ENCODE measurements around the gene COL5A1.
"Not testable (repeated sequence)": the region's sequence is repeated elsewhere in the genome, so short reads cannot be mapped to it uniquely, and the experiment has no call there.

Gene COL5A1

DNA sequence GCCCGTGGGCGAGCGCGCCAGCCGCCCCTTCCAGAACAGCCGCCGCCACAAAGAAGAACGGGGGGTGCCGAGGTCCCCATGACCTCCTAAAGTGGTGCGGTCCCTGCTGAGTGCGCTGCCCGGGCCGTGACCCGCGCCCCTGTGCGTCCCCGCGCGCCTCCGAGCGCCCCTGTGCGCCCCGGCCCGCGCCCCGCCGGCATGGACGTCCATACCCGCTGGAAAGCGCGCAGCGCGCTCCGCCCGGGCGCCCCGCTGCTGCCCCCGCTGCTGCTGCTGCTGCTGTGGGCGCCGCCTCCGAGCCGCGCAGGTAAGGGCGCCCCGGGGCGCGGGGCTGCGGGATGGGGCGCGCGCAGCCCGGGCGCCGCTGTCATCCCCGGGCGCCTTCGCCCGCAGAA, 384 bp downstream of the COL5A1 start:
- no peak for DNase-seq

DNA sequence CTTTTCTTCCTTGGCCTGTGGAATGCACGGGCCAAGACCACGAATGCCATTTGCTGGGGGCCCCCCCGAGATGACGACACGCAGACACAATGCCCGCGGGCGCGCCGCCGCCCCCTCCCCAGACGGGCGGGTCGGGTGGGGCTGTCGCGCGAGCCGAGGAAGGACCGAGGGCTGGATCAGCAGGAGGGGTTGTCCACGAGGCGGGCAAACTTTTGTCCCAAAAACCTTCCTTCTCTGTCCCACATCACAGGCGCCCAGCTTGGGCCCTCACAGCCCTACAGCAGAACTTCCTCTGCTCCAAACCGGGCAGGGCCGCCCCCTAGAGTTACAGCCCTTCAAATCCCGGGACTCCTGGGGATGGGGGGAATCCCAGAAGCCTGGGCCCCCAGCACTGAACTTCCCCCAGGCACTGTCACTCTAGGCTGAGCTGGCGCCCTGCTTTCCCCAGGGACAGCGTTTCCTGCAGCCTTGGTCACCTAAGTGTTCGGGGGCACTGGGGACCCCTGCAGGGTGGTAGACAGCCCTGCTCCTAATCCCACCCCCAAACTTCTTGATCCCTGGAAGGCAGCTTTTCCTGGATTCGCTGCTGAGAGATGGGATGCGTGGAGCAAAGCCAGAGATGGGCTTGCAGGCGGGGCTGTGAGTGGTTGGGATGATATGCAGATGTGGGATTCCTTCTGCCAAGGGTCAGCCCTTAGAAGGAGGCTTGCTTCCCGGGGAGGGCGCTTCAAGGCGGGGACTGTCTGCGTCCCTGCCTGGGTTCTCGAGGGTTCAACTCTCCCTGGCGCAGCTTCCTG, 980 bp downstream of the COL5A1 start:
- DNase-seq: no peak

DNA sequence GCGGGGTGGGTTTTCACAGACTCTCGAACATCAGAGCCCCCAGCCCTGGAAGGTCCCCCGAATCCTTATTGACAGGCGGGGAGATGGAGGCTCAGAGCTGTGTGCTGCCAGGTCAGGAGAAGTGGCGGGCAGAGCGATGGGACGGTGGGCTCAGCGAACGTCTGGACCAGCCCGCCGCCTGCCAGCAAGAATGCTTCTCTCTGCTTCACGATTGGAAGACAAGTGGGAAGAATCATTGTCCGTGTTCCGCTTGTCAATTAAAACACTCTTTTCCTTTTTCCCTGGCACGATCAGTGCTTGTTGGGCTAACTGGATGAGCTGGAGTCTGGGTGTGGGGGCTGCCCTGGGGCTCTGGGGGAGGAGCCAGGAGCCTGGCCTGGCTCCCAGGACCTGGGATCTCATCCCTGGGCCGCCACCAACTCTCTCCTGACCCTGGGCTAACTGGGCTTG, 1.6 kb downstream of the COL5A1 start:
- no peak for DNase-seq

DNA sequence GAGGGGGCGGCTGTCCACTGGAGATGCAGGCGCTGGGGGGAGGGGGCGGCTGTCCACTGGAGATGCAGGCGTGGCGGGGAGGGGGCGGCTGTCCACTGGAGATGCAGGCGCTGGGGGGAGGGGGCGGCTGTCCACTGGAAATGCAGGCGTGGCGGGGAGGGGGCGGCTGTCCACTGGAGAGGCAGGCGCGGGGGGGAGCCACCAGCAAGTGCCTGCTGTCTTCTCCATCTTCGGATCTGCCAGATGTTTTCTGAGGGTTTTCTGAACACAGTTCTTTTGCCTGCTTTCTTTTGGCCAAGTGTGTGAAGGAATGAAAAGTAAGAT, 2.8 kb downstream of the COL5A1 start:
- not testable (repeated sequence) for DNase-seq

DNA sequence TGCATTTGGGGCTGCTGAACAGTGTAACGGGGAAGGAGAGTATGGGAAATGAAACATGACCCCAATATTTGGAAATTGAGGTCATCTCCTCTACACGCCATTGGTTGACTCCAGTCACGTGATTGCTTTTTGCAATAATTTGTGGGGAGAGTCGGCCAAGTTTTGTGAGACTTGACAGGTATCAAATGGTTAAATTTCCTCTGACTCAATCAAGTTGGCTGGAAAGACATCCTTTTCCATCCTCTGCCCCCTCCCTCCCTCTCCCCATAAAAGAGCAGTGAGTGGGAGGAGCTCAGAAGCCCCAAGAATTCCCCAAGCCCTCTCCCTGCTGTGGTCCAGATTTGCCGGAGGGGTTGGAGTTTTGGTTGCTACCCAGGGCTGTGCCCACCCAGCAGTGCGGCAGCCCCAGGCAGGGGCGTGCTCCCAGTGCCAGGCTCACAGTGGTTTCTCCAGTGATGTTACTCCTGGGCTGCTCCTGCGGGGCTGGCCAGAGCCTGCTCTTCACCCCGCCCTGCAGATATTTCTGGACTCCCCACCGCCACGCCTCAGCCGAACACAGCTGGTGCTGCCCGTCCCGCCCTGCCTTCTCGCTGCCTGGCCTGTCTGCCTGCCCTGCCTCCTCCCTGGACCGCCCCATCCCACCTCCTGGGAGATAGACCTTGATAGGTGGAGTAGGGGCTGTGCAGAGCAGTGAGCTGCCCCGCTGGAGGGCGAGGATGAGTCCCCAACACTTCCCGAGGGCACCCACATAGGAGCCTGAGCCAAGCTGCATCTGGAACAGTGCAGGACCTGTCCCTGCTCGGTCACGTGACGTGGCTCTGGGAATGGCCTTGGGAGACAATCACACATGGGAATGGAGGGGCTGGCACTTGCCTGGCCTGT, 3.4 kb downstream of the COL5A1 start:
- DNase-seq: no peak

DNA sequence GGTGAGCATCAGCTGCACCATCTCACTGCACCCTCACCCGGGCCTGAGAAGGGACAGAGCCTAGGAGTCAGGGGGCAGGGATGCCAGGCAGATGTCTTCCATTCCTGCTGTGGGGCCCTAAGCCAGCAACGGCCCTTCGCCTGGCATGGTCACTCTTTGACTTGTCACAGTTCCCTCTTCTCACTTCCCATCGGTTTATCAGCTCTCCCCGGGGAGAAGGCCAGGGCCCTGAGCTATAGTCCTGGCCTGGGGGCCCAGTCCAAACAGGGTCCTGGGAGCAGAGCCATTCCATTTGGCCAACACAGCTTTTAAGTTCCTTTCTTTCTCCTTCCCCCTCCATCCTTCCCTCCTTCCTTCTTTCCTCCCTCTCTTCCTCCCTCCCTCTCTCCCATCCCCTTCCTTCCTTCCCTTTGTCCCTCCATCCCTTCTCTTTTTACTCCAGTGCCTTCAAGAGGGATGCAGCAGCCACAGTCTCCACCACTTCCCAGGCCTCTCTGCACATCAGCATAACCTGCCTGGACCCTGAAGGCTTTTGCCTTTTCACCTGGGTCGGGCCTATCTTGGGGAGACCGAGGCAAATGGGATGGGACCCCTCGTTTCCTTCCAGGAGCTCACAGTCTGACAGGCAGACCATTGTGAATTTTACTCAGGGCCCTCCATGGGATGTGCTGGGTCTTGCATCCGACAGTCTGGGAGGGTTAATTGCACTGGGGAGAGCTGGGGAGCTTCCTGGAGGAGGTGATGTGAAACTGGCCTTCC, 4.2 kb downstream of the COL5A1 start:
- DNase-seq: no peak

DNA sequence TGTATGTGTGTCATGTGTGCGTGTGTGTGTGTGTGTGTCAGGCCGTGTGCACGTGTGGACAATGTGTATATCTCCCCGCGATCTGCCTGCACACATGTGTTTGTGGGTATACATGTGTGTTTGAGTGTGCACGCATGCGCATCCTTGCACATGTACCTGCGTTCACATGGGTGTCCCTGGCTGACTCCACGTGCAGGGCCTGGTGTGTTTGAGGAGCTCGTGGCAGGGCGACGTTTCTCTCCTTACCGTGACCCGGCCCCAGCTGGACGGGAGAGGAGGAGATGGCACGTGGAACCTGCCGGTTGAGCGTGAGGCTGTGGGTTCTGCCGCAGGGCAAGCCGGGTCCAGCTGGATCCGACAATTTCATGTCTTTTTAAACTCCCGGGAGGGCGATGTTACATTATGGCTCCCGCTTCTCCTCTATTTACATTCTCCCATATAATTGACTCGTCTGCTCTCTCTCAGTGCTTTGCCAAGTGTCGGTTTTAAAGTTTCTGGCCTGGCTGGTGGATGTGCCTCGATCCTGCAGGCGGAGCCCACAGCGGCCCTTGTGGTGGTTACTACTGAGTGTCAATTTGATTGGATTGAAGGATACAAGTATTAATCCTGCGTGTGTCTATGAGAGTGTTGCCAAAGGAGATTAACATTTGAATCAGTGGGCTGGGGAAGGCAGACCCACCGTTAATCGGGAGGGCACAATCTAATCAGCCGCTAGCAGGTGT, 5.9 kb downstream of the COL5A1 start:
- DNase-seq: no peak

DNA sequence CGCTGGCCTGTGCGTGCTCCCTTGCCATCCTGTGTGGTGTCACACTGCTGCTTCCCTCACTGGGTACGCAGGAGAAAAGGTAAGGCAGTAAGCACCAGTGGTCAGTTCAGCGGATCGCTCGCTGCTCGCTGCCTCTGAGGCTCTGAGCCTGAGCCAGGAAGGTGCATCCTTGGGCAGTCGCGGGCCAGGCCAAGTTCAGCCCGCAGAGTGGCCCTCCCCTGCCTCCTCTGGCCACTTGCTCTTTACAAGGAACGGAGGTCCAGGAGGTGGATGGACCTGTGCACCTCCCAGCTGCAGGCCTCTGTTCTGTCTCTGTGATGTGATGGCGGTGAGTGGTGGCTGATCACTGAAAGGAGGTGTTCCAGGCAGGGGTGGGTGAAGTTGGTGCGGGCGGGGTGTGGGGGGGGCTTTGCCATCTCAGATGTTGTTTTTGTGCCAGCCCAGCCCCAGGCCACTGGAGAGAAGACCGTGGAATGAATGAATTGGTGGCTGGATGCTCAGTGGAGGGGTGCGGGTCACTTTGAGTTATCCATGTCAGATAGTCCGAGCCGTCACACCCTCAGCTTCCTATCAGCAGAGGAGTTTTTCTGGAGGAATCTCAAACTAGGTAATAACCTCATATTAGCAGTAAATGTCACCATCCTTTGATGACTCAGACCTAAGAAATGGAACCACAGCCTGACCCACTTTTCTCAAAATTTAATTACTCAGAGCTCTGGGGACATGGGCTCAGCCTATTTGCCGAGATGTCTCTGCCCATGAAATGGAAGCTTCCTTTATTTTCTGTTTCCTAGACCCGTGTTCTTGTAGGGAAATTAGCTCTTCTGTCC, 7.3 kb downstream of the COL5A1 start:
- no peak for DNase-seq

DNA sequence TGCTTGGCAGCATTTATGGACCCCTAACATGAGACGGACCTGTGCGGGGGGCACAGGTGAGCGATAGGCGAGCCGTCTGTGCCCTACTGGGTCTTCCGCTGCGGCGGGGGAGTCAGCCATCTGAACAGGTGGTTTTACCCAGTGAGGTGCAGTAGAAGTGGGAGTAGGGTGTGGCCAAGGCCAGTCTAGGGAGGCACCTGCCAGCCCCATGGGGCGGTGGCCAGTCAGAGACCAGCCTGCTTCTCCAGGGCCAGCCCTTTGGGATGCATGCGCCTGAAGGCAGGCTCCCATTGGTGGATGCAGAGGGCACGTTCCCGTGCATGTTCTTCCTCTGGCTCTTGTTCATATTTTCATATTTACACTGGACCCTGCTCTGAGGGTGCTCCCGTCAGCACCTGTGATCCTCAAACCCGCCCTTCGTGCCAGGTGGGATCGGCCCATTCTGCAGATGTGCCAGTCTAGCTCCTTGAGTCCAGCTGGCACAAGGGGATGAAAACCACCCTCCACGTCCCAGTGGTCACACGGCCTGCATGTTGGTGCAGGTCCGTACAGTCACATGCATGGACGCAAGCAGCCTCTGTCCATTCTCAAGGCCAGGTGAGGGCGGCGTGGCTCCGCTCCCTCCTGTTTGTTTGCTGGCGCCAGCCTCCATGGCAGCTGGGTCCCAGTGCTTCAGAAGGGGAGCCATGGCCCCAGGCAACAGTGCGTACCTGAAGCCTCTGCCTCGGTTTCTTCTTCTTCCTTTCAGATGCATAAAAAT, 9.0 kb downstream of the COL5A1 start:
- no peak for DNase-seq

DNA sequence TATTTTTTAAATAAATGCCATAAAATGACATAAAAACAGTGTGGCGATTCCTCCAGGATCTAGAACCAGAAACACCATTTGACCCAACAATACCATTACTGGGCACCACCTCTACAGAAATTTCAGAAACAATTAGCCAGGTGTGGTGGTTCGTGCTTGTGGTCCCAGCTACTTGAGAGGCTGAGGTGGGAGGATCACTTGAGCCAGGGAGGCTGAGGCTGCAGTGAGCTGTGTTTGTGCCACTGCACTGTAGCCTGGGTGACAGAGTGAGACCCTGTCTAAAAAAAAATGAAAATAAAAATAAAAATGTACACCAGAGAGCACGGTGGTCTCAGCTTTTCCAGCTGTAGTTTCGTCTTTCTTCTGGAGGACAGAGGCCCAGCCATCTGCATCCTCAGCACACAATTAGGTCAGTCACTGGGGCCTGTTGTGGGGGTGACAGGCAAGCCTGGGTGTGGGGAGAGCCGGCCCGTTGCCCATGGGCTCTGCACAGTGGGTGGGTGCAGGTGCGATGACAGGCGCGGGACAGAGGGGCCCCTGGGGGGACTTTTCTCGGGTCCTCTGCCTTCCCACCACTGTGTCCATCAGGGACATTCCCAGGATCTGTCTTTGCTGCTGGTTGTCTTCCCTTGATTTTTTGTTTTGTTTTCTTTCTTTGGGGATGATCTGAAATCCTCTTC, 9.8 kb downstream of the COL5A1 start:
- no peak for DNase-seq

DNA sequence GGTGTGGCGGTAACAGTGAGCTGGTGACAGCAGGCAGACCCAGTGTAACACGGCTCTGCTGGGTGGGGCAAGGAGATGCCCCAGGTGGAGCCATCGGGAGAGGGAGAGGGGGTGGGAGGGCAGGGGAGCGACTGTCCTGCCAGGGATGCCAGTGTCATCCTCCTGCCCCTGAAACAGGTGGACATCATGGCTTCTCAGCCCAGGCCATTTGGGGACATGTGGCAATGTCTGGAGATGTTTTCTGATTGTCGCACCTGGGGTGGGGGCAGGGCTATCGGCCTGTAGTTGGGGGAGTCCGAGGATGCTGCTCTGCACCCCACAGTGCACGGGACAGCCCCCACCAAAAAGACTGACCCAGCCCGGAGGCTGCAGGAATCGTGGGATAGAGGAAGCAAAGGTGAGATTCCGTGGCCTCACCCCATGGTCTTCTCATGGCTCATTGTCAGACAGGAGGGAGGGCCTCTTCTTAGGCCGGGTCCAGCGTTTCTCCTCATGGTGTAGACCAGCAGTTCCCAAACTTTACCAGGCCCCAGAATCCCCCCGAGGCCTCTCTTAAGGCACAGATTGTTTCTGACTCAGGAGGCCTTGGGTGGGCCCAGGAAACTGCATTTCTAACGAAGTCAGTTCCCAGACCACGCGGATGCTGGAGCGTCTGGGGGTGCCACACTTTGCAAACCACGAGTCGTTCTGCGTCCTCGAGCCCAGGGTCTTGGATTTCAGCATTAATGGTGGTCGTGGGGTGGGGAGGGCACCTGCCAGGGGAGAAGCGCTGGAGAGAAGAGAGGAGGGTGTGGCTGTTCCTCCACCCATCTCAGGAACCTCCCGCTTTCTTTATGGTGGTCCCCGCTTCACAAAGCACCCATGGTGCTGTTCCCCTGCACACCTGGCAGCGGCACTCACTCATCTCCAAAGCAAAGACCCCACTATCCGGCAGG, 11.0 kb downstream of the COL5A1 start:
- DNase-seq: no peak

DNA sequence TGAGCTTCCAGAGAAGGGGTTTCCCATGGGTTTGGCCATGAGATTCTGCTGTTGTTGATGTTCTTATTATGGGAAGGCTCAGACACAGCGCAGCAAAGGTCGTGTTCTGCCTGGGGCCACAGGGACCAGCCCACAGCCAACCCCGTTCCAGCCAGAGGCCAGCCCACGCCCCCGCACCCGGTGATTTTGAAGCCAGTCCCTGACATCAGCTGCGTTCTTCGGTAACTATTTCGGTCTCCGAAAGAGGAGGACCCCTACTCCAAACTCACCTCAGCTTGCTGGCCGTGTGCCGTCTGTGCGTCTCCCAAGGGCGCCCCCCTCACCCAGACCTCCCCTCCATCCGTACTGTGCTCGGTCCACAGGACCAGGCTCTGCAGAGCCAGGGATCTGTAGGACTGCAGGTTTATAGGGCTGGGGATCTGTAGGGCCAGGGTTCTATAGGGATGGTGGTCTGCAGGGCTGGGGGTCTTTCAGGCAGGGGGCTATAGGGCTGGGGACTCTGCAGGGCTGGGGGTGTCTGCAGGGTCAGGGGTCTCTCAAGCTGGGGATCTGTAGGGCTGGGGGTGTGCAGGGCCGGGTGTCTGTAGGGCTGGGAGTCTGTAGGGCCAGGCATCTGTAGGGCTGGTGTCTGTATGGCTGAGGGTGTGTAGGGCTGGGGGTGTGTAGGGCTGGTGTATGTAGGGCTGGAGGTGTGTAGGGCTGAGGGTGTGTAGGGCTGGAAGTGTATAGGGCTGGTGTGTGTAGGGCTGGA, 11.8 kb downstream of the COL5A1 start:
- no peak for DNase-seq

DNA sequence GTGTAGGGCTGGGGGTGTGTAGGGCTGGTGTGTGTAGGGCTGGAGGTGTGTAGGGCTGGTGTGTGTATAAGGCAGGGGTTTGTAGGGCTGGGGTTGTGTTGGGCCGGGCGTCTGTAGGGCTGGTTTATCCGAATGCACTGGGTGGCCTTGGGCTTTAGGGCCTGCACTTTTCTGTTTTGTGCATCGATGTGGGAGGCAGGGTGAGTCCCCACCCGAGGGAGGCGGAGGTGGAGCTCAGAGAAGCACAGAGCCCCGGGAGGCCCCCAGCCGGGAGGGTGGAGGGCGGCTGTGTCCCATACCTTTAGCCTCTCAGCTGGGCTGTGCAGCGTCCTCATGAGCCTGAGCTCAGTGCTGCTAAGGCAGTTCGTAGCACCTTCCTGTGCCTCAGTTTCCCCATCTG, 13.5 kb downstream of the COL5A1 start:
- DNase-seq: no peak

DNA sequence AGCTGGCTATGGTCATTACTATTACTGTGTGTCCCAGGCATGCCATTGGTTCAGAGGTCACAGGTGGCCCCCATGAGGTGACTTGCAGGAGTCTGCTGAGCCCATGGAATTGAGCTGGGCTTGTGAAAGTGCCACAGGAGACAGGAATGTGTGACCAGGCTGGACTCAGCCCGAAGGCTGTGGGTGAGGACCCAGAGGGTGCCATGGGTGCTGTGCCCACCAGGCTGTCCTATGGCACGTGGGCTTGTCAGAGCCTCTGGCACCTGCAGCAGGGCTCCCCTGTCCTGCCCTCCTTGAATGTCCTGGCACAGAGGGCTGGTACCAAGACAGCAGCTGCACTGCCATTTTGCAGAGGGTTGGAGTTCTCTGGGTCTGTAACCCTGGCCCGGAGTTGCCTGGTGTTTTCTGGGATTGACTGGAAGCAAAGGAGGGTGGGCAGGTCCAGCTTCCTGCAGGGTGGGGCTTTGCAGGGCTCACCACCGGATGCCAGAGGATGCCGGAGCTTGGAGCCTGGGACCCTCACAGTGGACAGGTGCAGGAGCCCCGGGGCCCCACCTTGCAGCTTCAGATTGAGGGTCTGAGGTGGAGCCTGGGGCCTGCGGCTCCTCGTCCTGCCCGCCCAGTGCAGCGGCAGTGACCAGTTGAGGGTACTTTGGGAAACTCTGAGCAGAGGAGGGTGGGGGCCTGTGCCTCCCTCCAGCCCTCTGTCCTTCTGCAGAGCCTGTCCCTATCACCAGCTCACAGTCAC, 14.2 kb downstream of the COL5A1 start:
- no peak for DNase-seq

DNA sequence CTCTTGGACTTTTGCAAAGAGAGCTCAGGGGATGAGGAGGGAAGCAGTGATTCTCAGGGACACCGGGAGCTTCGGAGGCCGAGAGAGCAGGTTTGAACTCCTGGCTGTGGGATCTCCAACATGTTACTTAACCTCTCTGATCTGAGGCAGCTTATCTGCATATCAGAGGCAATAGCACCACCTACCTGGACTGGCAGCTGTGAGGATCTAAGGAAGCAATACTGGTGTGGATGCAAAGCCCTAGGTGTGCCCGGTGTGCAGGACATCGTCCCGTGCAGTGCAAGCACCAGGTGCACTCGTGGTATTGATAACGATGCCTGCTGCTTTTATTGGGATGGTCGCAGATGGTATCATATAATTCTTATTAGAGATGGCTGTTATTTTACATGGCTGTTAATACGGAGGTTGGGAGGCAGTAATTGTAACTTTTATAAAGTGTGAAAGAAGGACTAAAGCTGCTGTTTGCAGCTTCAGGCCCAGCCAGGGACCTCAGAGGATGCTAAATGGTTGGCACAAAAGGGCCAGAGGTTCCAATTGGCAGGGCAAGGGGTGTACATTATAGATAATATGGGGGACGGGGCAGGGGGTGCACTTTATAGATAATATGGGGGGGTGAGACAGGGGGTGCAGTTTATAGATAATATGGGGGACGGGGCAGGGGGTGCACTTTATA, 14.9 kb downstream of the COL5A1 start:
- DNase-seq: no peak

DNA sequence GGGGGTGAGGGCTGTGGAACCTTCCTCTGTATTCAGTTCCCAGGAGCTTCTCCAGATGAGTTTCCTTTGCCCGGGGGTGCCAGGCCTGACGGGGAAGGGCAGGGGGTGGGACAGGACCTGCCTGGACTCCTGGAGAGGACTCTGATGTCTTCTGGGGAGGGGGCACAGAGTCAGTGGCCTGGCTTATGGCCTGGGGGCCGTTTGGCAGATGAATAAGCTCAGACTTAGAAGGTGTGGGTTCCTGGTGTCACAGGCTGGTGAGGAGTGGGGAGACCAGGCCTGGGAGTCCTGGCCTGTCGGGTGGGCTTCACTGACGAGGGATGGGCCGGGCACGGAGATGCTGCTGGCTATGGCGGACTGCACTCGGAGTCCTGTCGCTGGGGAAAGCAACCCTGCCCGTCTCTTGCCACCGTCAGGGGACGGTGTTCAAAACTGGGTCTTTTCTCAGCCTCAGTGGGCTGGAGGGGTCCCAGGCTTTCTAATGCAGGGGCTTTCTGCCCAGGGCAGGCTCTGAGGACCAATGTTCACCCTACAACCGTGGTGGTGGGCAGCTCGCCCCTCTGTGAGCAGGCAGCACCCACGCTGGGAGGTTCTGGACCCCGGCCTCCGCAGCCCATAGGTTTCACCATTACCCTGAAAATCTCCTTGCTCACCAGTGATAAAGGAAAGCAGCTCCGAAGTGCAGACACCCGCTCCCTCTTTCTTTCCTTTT, 16.2 kb downstream of the COL5A1 start:
- no peak for DNase-seq

Measured in midbrain (tissue), 1 donor.